Right renal cortex interstitium (tissue), 3 donors: ENCODE results near the gene HECTD2. TPM values are rescaled to one million over a fixed set of nuclear protein-coding genes. Genes with fewer than 3 reads are reported as not detected.

ENCODE experiments used
- DNase-seq, 3 donors: peaks; one replicate each; pipeline ENCODE4 v3.0.0-alpha.2; 2013; ENCODE audit warnings: low read depth in 3 of 3, low spot score in 2 of 3
- polyA plus RNA-seq, 3 donors: library from polyadenylated mRNA; unstranded; fragments of 120-200 nt; gene quantifications; one replicate each; pipeline ENCODE4 v1.2.1, GENCODE V29; 2013; ENCODE audit not compliant: insufficient read length in 3 of 3

The HECTD2 gene
- polyA plus RNA-seq, 3 donors = 26.9 to 31.5 (median 29.1) TPM

GRCh38 chr10:91465261-91465660, 55.1 kb downstream of the HECTD2 start:
- no peak for DNase-seq

GRCh38 chr10:91467114-91467513, 57.0 kb downstream of the HECTD2 start:
- DNase-seq = no peak

GRCh38 chr10:91471602-91472001, 61.5 kb downstream of the HECTD2 start:
- no peak for DNase-seq

GRCh38 chr10:91472911-91473310, 62.8 kb downstream of the HECTD2 start:
- no peak for DNase-seq

- DNase-seq = no peak
These were observed 63.9 kb downstream of the HECTD2 start for GRCh38 chr10:91474009-91474408.

GRCh38 chr10:91477236-91477635, 67.1 kb downstream of the HECTD2 start:
- no peak for DNase-seq

GRCh38 chr10:91479583-91479982, 69.4 kb downstream of the HECTD2 start:
- no peak for DNase-seq

- no peak for DNase-seq
These were observed 77.9 kb downstream of the HECTD2 start for GRCh38 chr10:91487911-91488582.

- peak in 2 of 3 donors; percentile 2 to 7 for DNase-seq
These were observed 83.2 kb downstream of the HECTD2 start for GRCh38 chr10:91493313-91493712.

GRCh38 chr10:91495402-91495801, 85.3 kb downstream of the HECTD2 start:
- no peak for DNase-seq

- no peak for DNase-seq
These were observed 85.9 kb downstream of the HECTD2 start for GRCh38 chr10:91496016-91496415.

- DNase-seq = no peak
These were observed 101.6 kb downstream of the HECTD2 start for GRCh38 chr10:91511549-91512330.

GRCh38 chr10:91512458-91512857, 102.3 kb downstream of the HECTD2 start:
- DNase-seq = no peak

- no peak for DNase-seq
These were observed 103.7 kb downstream of the HECTD2 start for GRCh38 chr10:91513598-91514424.

GRCh38 chr10:91514787-91515186, 104.6 kb downstream of the HECTD2 start:
- DNase-seq = no peak

GRCh38 chr10:91517394-91517793, 107.2 kb downstream of the HECTD2 start:
- no peak for DNase-seq

- DNase-seq = no peak
These were observed 109.9 kb downstream of the HECTD2 start for GRCh38 chr10:91519899-91520514.

GRCh38 chr10:91520661-91521060, 110.5 kb downstream of the HECTD2 start:
- DNase-seq = no peak

GRCh38 chr10:91521439-91521838, 111.3 kb downstream of the HECTD2 start:
- DNase-seq = no peak

GRCh38 chr10:91525896-91526712, 116.0 kb downstream of the HECTD2 start:
- no peak for DNase-seq
